HL-60/S4 treated with retinoic acid at 250 ng/mL for 4 days and 3 days (cell line): Measurements from ENCODE around the gene DAGLB.

Experiments
- in situ Hi-C: fragments of 300-500 bp; cut with MboI; formaldehyde crosslinking; loops from 2 replicates; pipeline ENCODE4 v1.7.0; 2022; ENCODE audit warnings: low sequenced_read_pairs

Gene DAGLB

DNA sequence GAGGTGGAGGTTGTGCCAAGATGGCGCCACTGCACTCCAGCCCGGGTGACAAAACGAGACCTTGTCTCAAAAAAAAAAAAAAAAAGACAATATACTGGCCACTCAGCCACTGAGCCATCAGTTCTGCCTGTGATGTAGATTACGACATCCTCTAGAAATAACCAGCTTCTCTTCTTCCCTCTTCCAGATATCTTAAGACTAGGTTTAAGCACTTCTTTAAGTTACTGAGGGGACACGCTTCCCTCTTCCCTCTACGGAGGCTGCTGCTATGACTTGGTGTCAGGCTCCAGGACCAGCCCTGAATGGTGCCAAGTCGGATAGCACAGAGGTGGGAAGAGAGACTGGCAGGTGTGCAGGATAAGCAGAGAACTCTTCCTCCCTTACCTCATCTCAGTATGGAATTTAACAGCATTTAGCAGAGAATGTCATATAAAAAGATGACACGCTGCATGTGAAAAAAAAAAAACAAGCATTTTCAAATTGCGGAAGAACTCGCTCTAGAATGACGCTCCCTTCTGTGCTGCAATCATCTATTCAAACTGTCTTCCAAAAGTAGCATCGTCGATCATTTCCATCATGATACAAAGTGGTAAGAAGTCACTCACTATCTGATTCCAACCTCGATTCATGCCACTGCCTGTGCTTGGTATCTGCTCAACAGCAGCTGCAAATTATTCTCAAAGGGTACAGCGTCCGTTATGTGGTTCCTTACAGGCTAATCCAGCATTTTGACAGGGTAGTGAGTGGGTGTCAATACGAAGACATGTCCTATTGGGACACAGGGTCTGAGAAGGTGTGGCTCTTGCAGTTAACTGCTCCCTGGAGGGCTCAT, 13.8 kb downstream of the DAGLB start:
- in situ Hi-C loops: no loop called here

DNA sequence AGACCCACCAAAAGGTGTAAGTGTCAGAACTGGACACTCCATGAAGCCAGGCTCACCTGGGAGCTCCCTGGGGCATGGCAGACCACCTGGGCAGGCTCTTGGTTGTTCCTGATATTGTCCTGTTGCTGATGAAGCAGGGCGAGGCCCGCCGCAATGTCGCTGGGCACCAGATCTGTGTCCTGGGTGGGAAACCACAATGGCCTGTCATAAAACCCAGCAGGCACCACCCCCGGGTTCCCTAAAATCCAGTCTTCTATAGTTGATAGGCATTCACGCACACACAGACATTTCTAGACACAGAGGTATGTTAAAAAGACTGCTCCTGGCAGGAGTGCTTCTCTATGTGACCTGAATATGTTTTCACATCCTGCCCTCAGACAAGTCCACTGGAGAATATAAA, 15.0 kb downstream of the DAGLB start:
- in situ Hi-C loops: no loop called here

DNA sequence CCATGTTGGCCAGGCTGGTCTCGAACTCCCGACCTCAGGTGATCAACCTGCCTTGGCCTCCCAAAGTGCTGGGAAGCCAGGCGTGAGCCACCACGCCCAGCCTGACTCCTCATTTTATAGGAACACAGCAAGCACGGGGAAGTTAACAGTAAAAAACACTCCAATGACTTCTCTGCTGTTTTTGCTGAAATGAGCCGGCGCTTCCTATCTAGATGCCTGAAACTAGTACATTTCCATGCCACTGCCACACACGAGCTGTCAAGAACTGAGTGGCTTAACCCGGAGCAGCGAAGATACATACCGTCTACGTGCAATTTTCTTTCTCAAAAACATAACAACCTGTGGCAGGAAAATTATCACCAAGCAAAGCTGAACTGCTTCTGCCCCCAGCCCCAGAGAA, 16.8 kb downstream of the DAGLB start:
- in situ Hi-C loops: no loop called here

DNA sequence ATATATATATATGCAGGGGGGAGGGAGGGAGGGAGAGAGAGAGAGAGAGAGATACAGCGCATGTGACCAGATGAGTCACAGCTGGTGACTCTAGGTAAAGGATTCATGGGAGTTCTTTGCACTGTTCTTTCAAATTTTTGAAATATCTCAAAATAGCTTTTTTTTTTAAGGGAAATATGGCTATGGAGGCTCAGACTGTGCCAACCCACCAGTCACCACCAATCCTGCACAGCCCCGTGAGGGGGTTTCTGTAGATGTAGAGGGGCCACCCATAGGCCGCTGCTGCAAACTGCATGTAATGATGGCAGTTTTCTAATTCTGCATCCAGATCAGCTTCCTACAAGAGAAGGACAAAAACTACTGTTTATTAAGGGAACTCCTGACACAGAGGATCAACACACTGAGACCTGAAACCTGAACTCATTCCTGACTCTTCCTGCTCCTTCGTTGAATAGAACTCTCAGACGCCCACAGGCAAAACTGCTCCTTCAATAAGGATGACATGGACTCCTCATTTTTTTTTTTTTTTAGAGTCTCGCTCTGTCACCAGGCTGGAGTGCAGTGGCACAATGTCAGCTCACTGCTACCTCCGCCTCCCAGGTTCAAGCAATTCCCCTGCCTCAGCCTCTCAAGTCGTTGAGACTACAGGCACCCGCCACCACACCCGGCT, 17.3 kb downstream of the DAGLB start:
- in situ Hi-C loops: no loop called here

DNA sequence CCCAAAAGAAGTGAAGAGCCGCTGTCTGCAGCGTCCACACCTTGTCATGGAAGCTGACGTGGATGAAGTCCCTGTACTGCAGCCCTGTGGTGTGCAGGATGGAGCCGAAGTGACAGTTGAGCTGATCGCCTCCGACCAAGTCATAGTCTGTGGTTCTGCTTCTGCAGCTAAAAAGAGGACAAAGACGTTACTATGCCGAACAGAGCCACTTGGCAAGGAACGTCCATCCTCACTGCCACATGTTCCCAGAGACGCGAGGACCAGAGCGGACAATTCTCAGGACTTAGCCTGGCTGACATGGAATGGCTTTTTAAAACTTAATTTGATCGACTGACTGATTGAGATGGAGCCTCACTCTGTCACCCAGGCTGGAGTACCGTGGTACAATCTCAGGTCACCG, 21.8 kb downstream of the DAGLB start:
- in situ Hi-C loops: no loop called here

DNA sequence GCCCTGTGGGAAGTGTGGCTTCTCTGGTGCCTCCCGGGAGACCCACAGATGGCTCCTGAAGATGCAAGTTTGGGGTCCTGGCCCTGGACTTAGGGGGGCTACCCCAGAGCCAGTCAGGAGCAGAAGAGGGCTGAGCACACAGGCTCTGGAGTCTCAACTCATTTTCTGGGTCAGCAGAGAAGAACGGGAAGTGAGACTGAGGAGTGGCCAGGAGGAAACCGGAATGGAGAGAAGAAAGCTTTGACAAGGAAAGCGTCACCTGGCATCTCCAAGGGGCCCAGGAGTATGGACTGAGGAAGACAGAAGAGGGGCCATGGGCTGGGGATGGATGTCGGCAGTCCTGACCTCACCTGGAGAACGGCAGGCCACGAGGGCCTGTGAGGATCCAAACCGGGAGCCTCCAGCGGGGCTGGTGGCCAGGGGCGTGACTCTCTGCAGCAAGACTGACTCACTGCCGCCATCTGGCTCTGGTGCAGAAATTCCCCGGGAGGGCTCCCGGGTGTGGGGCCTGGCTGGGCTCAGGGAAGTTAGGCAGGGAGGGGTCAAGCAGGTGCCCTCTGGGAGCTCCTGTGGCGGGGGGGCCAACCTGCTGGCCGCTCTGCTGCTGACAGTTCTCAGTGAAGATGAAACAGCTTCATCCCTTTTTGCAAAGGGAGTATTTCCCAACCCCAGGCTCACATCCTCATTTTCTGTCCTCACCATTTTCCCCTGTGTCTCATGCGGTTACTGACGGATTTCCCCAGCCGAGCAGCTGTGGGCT, 23.6 kb downstream of the DAGLB start:
- in situ Hi-C loops: no loop called here

DNA sequence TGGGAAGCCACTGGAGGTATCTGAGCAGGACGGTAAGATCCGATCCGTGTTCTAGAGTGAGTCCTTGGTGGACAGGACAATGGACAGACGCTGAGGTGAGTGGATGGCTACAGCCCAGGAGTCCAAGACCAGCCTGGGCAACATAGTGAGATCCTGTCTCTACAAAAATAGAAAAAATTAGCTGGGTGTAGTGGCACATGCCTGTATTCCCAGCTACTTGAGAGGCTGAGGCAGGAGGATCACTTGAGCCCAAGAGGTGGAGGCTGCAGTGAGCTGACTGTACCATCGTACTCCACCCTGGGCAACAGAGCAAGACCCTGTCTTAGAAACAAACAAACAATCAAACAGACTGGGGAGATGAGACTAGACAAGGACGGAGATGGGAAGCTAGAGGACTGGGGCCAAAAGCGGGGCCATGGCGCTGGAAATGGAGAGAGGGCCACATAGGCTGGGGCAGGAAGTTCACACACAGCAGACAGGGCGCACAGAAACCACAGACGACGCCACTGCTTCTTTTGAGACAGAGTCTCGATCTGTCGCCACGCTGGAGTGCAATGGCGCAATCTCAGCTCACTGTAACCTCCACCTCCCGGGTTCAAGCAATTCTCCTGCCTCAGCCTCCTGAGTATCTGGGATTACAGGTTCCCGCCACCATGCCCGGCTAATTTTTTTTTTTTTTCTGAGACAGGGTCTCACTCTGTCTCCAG, 24.7 kb downstream of the DAGLB start:
- in situ Hi-C loops: no loop called here

DNA sequence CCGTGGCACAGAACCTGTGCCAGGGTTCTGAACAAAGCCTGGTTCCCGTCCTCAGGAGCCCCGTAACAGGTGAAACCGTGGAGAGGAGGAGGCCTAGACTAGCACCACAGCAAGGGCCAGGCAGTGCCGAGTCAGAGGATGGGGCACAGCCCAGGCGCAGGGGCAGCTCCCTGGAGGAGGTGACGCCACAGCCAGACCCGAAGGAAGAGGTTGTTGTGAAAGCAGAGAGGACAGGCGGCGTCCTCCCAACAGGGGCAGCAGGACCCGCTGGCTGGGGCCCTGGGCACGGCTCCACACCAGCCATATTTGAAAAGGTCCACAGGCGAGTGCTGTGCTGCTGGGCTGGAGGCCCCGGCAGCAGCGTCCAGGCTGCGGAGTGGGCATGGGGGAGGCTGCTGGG, 25.7 kb downstream of the DAGLB start:
- in situ Hi-C loops: no loop called here

DNA sequence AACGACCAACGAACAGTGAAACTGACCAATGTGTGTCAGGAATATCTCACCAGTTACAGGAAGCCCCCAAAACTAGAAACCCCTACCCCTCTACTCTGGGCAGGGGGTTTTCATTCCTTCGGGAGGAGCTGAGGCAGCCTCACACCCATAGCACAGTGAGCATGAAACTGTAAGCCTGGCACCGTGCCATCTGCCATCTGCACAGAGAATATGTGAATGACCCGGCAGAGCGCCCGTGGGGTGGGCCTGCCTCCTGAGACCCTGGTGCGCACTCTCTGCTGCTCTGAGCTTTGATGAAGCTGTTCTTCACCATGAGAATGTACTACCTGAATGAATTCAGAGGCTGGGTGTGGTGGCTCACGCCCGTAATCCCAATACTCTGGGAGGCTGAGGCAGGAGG, 27.1 kb downstream of the DAGLB start:
- in situ Hi-C loops: no loop called here

DNA sequence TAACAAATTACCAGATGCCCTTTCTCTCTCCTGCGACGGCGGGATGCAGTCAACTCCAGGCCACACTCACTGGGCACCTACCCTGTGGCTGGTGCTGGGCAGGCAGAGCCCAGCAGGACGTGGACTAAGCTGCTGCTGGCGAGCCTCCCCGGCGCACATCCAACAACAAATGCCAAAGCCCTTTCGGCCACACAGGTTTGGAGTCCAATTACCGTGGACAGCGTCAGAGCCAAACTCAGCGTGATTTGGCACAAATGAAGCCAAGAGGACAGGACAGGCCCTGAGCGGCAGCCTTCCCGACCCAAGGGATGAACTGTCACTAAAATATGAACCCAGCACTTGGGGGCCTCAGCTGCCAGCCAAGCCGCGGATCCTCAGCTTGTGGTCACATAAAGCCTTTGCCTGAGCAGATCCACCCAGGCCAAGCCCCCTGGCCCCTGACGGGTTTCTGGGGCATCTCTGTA, 28.4 kb downstream of the DAGLB start:
- in situ Hi-C loops: no loop called here

DNA sequence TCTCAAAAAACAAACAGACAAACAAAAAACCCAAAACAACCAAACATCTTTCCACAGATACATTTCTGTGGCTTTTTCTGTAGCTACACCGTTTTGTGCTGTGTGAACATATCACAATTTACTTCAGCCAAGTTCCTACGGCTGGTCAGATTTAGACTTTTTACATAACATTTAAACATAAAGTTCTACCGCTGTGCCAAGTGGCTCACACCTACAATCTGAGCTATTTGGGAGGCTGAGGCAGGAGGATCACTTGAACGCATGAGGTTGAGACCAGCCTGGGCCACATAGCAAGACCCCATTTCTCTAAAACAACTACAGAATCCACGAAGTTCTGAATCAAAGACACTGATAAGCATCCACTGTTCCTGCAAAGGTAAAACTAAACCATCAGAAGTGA, 30.3 kb downstream of the DAGLB start:
- in situ Hi-C loops: no loop called here

DNA sequence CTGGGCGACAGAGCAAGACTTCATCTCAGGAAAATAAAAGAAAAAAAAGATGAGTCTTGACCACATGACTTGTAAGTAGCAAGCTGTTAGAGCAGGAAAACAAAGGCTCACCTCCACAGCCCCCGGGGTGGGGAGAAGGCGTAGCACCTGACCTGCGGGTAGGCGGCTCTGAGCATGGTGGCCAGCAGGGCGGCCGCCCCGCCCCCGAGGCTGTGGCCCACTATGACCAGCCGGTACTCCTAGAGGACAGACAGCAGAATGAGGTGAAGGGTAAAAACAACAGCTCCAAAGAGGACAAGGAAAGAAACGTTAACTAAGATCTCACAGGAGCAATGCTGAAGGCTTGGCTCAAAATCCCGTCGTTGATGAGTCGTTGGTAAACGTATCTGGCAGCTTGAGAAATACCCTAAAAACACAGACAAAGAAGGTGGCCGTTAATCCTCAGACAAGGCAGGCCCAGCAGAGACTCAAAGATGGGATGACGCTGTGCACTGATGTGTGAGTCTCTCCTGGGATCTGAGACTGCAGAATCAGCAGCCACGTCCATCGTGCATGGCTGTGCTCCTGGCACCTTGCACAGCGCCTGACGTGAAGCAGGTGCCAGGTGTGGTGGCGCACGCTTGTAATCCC, 31.1 kb downstream of the DAGLB start:
- in situ Hi-C loops: no loop called here

DNA sequence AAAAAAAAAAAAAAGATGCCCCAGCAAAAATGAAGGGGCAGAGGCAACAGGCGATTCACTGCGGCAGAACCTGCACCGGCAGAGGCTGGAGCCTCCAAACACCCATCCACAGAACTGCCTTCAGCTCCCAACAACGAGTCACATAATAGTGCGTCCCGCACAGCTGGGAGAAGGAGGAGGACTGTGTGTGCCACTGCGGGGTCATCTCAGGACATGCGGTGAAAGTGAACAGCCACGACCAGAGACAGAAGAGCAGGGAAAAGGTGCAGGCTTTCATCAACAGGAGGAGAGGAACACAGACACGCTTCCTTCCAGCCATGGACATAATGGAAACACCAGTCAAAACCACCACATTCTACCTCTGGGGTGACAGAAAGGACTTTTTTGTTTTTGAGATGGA, 34.1 kb downstream of the DAGLB start:
- in situ Hi-C loops: no loop called here

DNA sequence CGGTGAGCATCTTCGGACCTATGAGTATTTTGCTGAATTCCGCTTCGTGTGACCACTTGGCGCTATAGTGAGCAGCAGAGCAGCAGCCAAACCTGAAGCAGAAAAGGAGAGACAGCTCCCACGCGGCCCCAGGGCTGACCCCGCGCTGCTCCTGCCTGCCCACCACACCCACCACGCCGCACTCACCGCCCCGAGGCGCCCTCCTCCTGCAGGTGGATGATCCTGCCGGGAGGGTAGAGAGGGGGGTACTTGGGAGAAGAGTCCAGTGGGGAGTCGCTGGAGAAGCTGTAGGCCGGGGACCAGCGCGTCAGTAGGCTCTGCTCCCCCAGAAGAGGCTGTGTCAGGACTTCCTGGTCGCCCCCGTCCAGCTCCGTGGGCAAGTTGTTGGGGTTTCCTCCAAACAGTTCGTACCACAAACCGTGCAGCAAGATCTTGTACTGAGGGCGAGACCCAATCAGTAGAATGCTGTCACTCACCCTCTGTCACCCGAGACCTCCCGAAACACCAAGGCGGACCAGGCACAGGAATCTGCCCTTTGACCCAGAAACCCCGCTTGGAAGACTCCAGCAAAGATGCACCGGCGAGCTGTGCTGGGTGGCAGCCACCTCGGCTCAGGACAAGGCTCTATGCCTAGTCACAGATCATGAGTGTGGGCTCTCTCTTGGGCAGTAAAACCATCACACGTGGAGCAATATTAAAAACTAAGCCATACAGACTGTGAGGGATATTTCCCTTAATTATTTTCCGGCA, 37.6 kb downstream of the DAGLB start:
- in situ Hi-C loops: no loop called here

DNA sequence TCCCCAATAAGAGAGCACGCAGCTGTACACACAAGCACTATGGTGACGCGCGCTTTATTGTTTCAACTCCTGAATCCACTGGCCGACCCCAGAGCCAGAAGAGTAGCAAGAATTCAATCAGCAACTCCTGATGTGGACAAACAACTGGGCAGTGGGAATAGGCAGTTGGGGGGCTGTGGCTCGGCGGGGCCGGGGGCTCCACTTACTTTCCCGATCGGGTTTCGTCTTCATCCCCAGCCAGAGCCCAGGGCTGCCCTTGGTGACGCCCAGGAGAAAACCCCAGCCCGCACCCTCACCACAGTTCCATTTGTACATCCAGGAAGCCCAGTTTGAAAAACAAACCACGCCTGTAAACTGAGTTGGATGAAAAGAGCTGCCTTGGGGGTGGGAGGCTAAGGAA, 38.7 kb downstream of the DAGLB start:
- in situ Hi-C loops: no loop called here

DNA sequence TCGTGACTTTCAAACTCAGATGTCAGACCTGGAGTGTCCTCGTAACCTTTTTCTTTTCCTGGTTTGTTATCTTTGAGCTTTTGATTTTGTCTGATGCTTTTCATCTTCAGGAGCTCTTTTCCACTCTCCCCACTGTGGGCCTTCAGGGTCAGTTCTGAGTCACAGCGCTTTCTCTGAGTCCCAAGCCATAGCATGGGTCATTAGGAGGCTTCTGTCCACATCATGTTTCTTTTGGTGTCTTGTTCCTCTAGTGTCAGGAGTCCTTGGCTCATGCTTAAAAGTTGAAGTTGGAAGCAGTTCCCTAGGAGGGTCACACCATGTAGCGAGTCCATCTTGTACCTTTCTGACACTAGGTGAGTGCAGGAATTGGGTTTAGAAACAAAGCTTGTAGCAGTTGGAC, 40.3 kb downstream of the DAGLB start:
- in situ Hi-C loops: no loop called here

DNA sequence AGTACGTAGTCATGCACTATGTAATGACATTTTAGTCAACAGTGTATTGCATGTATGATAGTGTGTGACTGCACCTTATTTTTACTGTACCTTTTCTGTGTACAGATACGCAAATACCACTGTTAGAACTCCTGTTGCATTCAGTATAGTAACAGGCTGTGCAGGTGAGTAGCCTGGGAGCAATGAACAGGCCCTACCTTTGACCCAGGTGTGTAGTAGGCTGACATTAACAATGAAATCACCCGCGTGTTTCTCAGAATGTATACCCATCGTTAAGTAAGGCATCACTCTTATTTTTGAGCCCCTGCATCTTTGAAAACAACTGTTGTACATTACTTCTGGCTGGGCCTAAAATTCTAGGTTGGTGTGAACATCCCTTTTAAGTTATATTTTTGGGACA, 41.6 kb downstream of the DAGLB start:
- in situ Hi-C loops: no loop called here

DNA sequence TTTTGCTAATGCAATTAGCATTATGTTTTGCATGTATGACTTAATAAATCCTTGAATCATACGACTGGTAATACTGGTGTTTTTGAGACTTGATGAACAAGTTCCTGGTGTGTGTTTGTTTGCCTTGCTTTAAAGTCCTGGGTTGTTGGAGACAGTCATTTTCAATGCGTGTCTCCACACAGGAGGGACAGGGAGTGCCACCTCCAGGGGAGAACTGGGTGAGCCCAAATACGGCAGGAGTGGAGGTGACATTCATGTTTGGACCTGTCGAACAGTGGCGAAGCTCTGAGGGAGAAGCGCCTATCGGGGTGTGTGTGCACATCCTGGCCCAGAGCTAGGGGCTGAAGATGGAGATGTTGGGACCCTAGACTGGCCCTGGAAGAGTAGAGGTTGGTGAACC, 43.8 kb downstream of the DAGLB start:
- in situ Hi-C loops: no loop called here

DNA sequence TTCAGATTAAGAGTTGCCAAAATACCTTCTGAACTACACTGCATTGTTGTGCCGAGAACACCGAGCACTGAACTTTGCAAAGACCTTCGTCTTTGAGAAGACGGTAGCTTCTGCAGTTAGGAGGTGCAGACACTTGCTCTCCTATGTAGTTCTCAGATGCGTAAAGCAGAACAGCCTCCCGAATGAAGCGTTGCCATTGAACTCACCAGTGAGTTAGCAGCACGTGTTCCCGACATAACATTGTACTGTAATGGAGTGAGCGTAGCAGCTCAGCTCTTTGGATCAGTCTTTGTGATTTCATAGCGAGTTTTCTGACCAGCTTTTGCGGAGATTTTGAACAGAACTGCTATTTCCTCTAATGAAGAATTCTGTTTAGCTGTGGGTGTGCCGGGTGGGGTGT, 45.0 kb downstream of the DAGLB start:
- in situ Hi-C loops: no loop called here

DNA sequence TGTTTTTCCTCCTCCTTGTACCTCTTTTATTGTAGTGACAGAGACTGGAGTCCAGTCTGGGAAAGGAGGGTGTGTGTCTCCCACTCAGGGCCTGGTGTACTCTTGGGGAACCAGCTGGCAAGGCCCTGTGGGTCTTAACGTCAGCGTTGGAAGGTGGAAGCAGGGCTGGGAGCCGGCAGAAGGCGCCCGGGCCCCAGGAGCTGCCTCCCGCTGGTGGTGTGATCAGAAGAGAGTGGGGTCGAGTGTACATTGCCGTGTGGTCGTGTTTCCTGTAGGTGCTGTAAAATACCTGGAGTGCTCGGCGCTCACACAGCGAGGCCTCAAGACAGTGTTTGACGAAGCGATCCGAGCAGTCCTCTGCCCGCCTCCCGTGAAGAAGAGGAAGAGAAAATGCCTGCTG, 45.7 kb downstream of the DAGLB start:
- in situ Hi-C loops: no loop called here
